Measurements from ENCODE around the gene CBFB. TPM values are rescaled to one million over a fixed set of nuclear protein-coding genes. Genes with fewer than 3 reads are reported as not detected.

CBFB gene
- total RNA-seq, 1 experiment from 2014 or later = 87.1 TPM

DNA sequence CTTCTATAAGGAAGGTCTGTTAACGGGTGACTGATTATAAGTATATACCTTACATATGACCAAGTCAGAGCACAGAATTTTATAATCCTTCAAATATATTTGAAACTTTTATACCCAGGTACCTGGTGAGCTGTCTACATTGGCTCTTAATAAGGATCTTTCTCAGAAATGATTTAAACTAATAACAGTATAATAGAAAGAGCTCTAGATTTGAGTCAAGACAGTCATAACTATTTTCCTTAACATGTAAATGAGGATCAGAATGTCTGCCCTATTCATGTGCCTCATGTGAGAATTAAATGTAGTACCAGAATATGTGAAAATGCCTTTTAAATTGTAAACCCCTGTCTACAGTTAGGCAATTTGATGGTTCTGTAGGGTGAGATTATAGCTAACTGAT is 14.5 kb downstream of the CBFB start:
- Mint-ChIP-seq H3K36me3 (ENCODE audit: insufficient read depth, unreplicated experiment) (peaks cover 25% of the 10 kb centered on the region), H3K4me1 (ENCODE audit: insufficient read depth, unreplicated experiment) (peaks cover 4% of the 10 kb centered on the region), H3K9me3 (ENCODE audit: unreplicated experiment) (no peaks in the 10 kb centered on the region), H3K27me3 (ENCODE audit: insufficient read depth, unreplicated experiment) (no peaks in the 10 kb centered on the region), H3K27ac (ENCODE audit: low read depth, unreplicated experiment) (no peak overlapping the region), H3K4me3 (ENCODE audit: unreplicated experiment) (no peak overlapping the region)
- DNase-seq (ENCODE audit: unreplicated experiment) = no peak
- ChIA-PET POLR2A (interaction anchor here (0.9 to 3.5 kb wide), 4 partner anchors 8 to 15 kb away, joined by 3 to 24 read pairs (median 14); no protein-coding TSS in a partner anchor), CTCF (interaction anchor here (0.6 to 2.0 kb wide), 5 partner anchors 13 to 477 kb away, joined by 3 to 7 read pairs (median 3); no protein-coding TSS in a partner anchor)
- intact Hi-C loops (cut with micrococcal nuclease) = no loop called here
- TF ChIP-seq, protein P1, sequence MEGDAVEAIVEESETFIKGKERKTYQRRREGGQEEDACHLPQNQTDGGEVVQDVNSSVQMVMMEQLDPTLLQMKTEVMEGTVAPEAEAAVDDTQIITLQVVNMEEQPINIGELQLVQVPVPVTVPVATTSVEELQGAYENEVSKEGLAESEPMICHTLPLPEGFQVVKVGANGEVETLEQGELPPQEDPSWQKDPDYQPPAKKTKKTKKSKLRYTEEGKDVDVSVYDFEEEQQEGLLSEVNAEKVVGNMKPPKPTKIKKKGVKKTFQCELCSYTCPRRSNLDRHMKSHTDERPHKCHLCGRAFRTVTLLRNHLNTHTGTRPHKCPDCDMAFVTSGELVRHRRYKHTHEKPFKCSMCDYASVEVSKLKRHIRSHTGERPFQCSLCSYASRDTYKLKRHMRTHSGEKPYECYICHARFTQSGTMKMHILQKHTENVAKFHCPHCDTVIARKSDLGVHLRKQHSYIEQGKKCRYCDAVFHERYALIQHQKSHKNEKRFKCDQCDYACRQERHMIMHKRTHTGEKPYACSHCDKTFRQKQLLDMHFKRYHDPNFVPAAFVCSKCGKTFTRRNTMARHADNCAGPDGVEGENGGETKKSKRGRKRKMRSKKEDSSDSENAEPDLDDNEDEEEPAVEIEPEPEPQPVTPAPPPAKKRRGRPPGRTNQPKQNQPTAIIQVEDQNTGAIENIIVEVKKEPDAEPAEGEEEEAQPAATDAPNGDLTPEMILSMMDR (IDR thresholded peaks at IDR 0.05; ENCODE audit: unreplicated experiment) = no peak
- no TSS peak for BruUV-seq (replicated peaks)

DNA sequence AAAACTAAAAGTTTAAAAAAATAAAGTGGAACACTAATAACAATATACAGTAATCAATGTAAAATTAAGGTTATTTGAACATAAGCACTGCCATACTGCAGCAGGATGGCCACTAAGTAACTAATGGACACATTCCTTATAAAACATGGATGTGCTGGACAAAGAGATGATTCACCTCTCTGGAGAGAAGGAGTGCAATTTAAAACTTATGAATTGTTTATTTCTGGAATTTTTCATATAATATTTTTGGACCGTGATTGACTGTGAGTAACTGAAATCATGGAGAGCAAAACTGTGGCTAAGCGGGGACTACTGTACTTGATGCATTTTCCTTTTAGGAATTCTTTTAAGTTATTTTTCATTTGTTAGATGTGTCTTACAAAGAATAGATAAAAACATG is 21.8 kb downstream of the CBFB start:
- TF ChIP-seq, protein P1 (IDR thresholded peaks at IDR 0.05; ENCODE audit: unreplicated experiment) = no peak
- H3K27ac Mint-ChIP-seq (ENCODE audit: low read depth, unreplicated experiment) = peak overlapping the region; percentile 27
- H3K9me3 Mint-ChIP-seq (ENCODE audit: unreplicated experiment) = no peaks in the 10 kb centered on the region
- ChIA-PET POLR2A (interaction anchor here (0.9 to 2.9 kb wide), 2 partner anchors 13 to 21 kb away, joined by 3 to 7 read pairs; no protein-coding TSS in a partner anchor), CTCF (interaction anchor here (0.8 to 1.4 kb wide), 2 partner anchors 11 to 28 kb away, joined by 4 to 5 read pairs; no protein-coding TSS in a partner anchor)
- no peak for DNase-seq (ENCODE audit: unreplicated experiment)
- intact Hi-C loops (cut with micrococcal nuclease) = no loop called here
- no peaks in the 10 kb centered on the region for H3K27me3 Mint-ChIP-seq (ENCODE audit: insufficient read depth, unreplicated experiment)
- no peak overlapping the region for H3K4me3 Mint-ChIP-seq (ENCODE audit: unreplicated experiment)
- BruUV-seq (replicated peaks) = no TSS peak
- H3K4me1 Mint-ChIP-seq (ENCODE audit: insufficient read depth, unreplicated experiment) = peaks cover 3% of the 10 kb centered on the region
- H3K36me3 Mint-ChIP-seq (ENCODE audit: insufficient read depth, unreplicated experiment) = peaks cover 36% of the 10 kb centered on the region

DNA sequence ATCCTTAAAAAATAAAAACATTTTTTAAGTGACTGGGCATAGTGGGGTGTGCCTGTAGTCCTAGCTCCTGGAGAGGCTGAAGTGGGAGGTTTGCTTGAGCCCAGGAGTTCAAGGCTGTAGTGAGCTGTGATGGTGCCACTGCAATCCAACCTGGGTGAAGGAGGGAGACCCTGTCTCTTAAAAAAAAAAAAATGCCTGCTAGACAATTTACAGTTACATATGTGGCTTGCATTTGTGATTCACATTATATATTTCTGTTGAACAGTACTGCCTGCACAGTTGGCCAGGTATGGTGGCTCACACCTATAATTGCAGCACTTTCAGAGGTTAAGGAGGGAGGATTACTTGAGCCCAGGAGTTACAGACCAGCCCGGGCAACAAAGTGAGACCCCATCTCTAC is 23.4 kb downstream of the CBFB start:
- no TSS peak for BruUV-seq (replicated peaks)
- Mint-ChIP-seq H3K27ac (ENCODE audit: low read depth, unreplicated experiment) (no peak overlapping the region), H3K4me3 (ENCODE audit: unreplicated experiment) (no peak overlapping the region), H3K36me3 (ENCODE audit: insufficient read depth, unreplicated experiment) (peaks cover 29% of the 10 kb centered on the region), H3K9me3 (ENCODE audit: unreplicated experiment) (no peaks in the 10 kb centered on the region), H3K4me1 (ENCODE audit: insufficient read depth, unreplicated experiment) (peaks cover 11% of the 10 kb centered on the region), H3K27me3 (ENCODE audit: insufficient read depth, unreplicated experiment) (no peaks in the 10 kb centered on the region)
- TF ChIP-seq, protein P1 (IDR thresholded peaks at IDR 0.05; ENCODE audit: unreplicated experiment) = no peak
- DNase-seq (ENCODE audit: unreplicated experiment) = no peak
- ChIA-PET CTCF (interaction anchor here (0.6 to 1.4 kb wide), 4 partner anchors 46 to 84 kb away, joined by 3 to 4 read pairs (median 4); no protein-coding TSS in a partner anchor), POLR2A (interaction anchor here (0.6 to 2.9 kb wide), 2 partner anchors 15 to 57 kb away, joined by 3 to 7 read pairs; no protein-coding TSS in a partner anchor)
- intact Hi-C loops (cut with micrococcal nuclease) = no loop called here

DNA sequence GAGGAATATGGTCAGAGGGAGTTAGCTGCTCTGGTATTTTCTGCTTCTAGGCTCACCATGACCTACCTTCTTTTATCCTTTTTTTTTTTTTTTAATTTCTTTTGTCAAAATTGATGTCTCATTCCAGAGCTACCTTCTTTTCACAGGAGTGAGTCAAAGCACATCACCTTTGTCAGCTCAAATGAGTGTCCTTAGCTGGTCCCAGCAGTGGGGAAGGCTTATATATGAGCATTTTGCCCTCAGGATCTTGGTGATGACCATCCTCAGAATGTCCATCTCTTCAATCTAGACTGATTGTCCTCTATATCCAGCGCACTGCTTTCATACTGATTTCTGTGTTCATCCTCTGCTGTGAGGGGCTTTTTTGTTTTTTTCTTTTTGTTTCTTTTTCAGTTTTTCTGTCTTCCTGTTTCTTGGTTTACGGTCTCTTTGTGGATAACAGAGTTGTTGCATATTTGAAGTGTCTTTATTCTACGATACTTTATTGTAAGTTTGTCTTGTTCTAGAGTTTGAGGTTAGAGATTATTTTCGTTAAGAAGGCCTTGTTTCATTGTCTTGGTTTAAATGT is 24.9 kb downstream of the CBFB start:
- BruUV-seq (replicated peaks) = no TSS peak
- ChIA-PET CTCF (interaction anchor here (0.6 kb wide), 1 partner anchor 59 kb away, joined by 3 read pairs; no protein-coding TSS in a partner anchor), POLR2A (interaction anchor here (3.7 to 4.5 kb wide), 2 partner anchors 10 to 24 kb away, joined by 22 to 37 read pairs; partner anchors contain the start of gene CBFB)
- TF ChIP-seq, protein P1 (IDR thresholded peaks at IDR 0.05; ENCODE audit: unreplicated experiment) = no peak
- Mint-ChIP-seq H3K27me3 (ENCODE audit: insufficient read depth, unreplicated experiment) (no peaks in the 10 kb centered on the region), H3K9me3 (ENCODE audit: unreplicated experiment) (no peaks in the 10 kb centered on the region), H3K27ac (ENCODE audit: low read depth, unreplicated experiment) (peak overlapping the region; percentile 43), H3K4me1 (ENCODE audit: insufficient read depth, unreplicated experiment) (peaks cover 11% of the 10 kb centered on the region), H3K36me3 (ENCODE audit: insufficient read depth, unreplicated experiment) (peaks cover 25% of the 10 kb centered on the region), H3K4me3 (ENCODE audit: unreplicated experiment) (no peak overlapping the region)
- intact Hi-C loops (cut with micrococcal nuclease) = no loop called here
- DNase-seq (ENCODE audit: unreplicated experiment) = no peak
